Effector CD8-positive, alpha-beta T cell (primary cell): Measurements from ENCODE around the gene CACNG4.

Source experiments
- DNase-seq: peaks from one replicate; lab custom pipeline; 2025; lab: John Stamatoyannopoulos, UW

CACNG4 gene

GRCh38 chr17:67066717-67067116 lies 102.2 kb downstream of the CACNG4 start:
- no peak for DNase-seq

GRCh38 chr17:67067571-67068482 lies 103.3 kb downstream of the CACNG4 start:
- DNase-seq = no peak

- no peak for DNase-seq
These were observed 104.5 kb downstream of the CACNG4 start for GRCh38 chr17:67068999-67069398.

- no peak for DNase-seq
These were observed 105.2 kb downstream of the CACNG4 start for GRCh38 chr17:67069603-67070136.

GRCh38 chr17:67071595-67071994 lies 107.1 kb downstream of the CACNG4 start:
- DNase-seq = no peak

- no peak for DNase-seq
These were observed 108.4 kb downstream of the CACNG4 start for GRCh38 chr17:67072885-67073284.

- no peak for DNase-seq
These were observed 110.3 kb downstream of the CACNG4 start for GRCh38 chr17:67074781-67075180.

- no peak for DNase-seq
These were observed 111.8 kb downstream of the CACNG4 start for GRCh38 chr17:67076290-67076689.

- DNase-seq = no peak
These were observed 113.8 kb downstream of the CACNG4 start for GRCh38 chr17:67078292-67078691.

GRCh38 chr17:67079491-67079890 lies 115.0 kb downstream of the CACNG4 start:
- DNase-seq = no peak

GRCh38 chr17:67080804-67081203 lies 116.3 kb downstream of the CACNG4 start:
- no peak for DNase-seq

GRCh38 chr17:67082107-67082506 lies 117.6 kb downstream of the CACNG4 start:
- DNase-seq = no peak
